Right lobe of liver (tissue), 6 donors: ENCODE data around the gene RAI1. TPM values are rescaled to one million over a fixed set of nuclear protein-coding genes. Genes with fewer than 3 reads are reported as not detected.

Experiments
- ATAC-seq, 4 donors: fragments of 200-7000 bp; cut with Tn5 transposase; one replicate each; pipeline ENCODE4 v1.9.1; 2020; ENCODE audit warnings: mild to moderate bottlenecking in 4 of 4, moderate library complexity in 4 of 4
- DNase-seq, 3 donors: peaks; one replicate each; pipeline ENCODE4 v3.0.0-alpha.2; 2020
- H3K27ac ChIP-seq, 3 donors: fragments of 200-600 bp; one replicate each; pipeline ENCODE4 v1.8.0; 2022
- H3K27me3 ChIP-seq, 2 donors: fragments of 200-600 bp; one replicate each; pipeline ENCODE4 v1.8.0; 2022
- H3K36me3 ChIP-seq, 4 donors: fragments of 200-600 bp; sonication (generic) in 1 of 4; one replicate each; pipeline versions ENCODE4 v1.5.1 to v1.8.0; 2017 to 2022; ENCODE audit warnings: control low read depth in 1 of 4
- H3K4me1 ChIP-seq, 4 donors: fragments of 200-600 bp; sonication (generic) in 1 of 4; one replicate each; pipeline versions ENCODE4 v1.5.1 to v1.8.0; 2017 to 2022; ENCODE audit warnings: control low read depth in 1 of 4
- H3K4me3 ChIP-seq, 3 donors: fragments of 200-600 bp; one replicate each; pipeline ENCODE4 v1.8.0; 2022
- H3K9me3 ChIP-seq, 4 donors: fragments of 200-600 bp; sonication (generic) in 1 of 4; one replicate each; pipeline versions ENCODE4 v1.5.1 to v1.8.0; 2017 to 2022; ENCODE audit warnings: control low read depth in 1 of 4
- CTCF ChIP-seq, 4 donors: fragments of 200-600 bp in 3 of 4; fragments of 450-650 bp in 1 of 4; IDR thresholded peaks; one replicate each; pipeline versions ENCODE4 v1.5.1 to v1.8.0; 2016 to 2022; ENCODE audit warnings: antibody characterized with exemption in 4 of 4, mild to moderate bottlenecking in 2 of 4
- POLR2A ChIP-seq: fragments of 450-650 bp; IDR thresholded peaks from one replicate; pipeline ENCODE4 v1.6.1; 2017; ENCODE audit warnings: antibody characterized with exemption, mild to moderate bottlenecking
- WGBS: methylation state at CpG from one replicate; pipeline ENCODE4 v1.1.6; 2018; ENCODE audit warnings: low coverage, low lambda C conversion rate; ENCODE audit not compliant: insufficient coverage; ENCODE audit errors: missing lambda C conversion rate; 5-methylcytosine and 5-hydroxymethylcytosine counted together
- intact Hi-C, 2 donors: fragments of 100-400 bp; cut with DNase I; formaldehyde crosslinking; loops; one replicate each; pipeline versions ENCODE4 v1.11.2 to v1.14.1; 2022
- total RNA-seq, 6 experiments: library from RNA; depleted of rRNA in 2 of 6; stranded (reverse); fragments of >200 nt in 2 of 6; fragmentation: NEBNext Ultra II Directional in 3 of 6; extraction: Animal tissue kit (Norgen Biotek cat#: 25700) in 3 of 6; gene quantifications; one replicate each; pipeline versions ENCODE4 v1.1.0 to v1.2.4, GENCODE V29; 2016 to 2023
- donor health status: DM: no; HTN: yes; CAD: no.
- donor health status: DM: no; HTN: no; CAD: no.
- donor health status: DM: no; HTN: no; CAD: no.
- donor health status: DM: no; HTN: yes; CAD: no.
- donor health status: DM: no; HTN: yes; CAD: no.

RAI1 gene
- total RNA-seq, 6 experiments from 2014 or later = 6.1 to 14.5 (median 8.4) TPM

GRCh38 chr17:17751489-17752088, 70.3 kb downstream of the RAI1 start:
- no peak for DNase-seq
- Histone ChIP-seq H3K36me3 (no peaks in the 10 kb centered on the region), H3K9me3 (no peaks in the 10 kb centered on the region), H3K27me3 (no peaks in the 10 kb centered on the region), H3K4me3 (peak overlapping the region; percentile 24 to 61 (median 31)), H3K27ac (peak overlapping the region; percentile 36 to 51 (median 40)), H3K4me1 (peaks cover 0 to 8% (median 4%) of the 10 kb centered on the region in 4 donors)
- intact Hi-C loops = no loop called here
- 58% methylated on average over 12 of the region's 17 CpGs for WGBS
- ATAC-seq = no peak
- no peak for TF ChIP-seq POLR2A

- DNase-seq = peak; percentile 97 to 98 (median 98)
- intact Hi-C loops = no loop called here
- H3K4me1 ChIP-seq = peaks cover 0 to 8% (median 4%) of the 10 kb centered on the region in 4 donors
- no peaks in the 10 kb centered on the region for H3K27me3 ChIP-seq
- TF ChIP-seq CTCF (IDR thresholded peaks at IDR 0.05) = peak; percentile 24 to 53 (median 36)
- peak; percentile 34 for TF ChIP-seq POLR2A
- WGBS = 14% methylated on average over 11 of the region's 57 CpGs
- peak overlapping the region; percentile 35 to 61 (median 44) for H3K4me3 ChIP-seq
- no peaks in the 10 kb centered on the region for H3K36me3 ChIP-seq
- no peaks in the 10 kb centered on the region for H3K9me3 ChIP-seq
- peak; percentile 97 to 98 (median 98) for ATAC-seq
- H3K27ac ChIP-seq = peak overlapping the region; percentile 36 to 75 (median 55)
Observed at GRCh38 chr17:17752089-17752820, 71.0 kb downstream of the RAI1 start.

GRCh38 chr17:17752821-17753321, 71.6 kb downstream of the RAI1 start:
- intact Hi-C loops = no loop called here
- WGBS = 41% methylated on average over 6 of the region's 9 CpGs
- Histone ChIP-seq H3K27me3 (no peaks in the 10 kb centered on the region), H3K27ac (peak overlapping the region; percentile 29 to 75 (median 55)), H3K4me1 (peaks cover 0 to 8% (median 4%) of the 10 kb centered on the region in 4 donors), H3K9me3 (no peaks in the 10 kb centered on the region), H3K36me3 (no peaks in the 10 kb centered on the region), H3K4me3 (peak overlapping the region; percentile 35 to 61 (median 44))
- no peak for ATAC-seq
- DNase-seq = no peak
- TF ChIP-seq POLR2A = no peak
- no peak for TF ChIP-seq CTCF (IDR thresholded peaks at IDR 0.05)

- DNase-seq (no peak), ATAC-seq (no peak)
- Histone ChIP-seq H3K27me3 (no peaks in the 10 kb centered on the region), H3K9me3 (no peaks in the 10 kb centered on the region), H3K27ac (no peak overlapping the region), H3K4me1 (peaks cover 0 to 8% (median 4%) of the 10 kb centered on the region in 4 donors), H3K36me3 (no peaks in the 10 kb centered on the region), H3K4me3 (no peak overlapping the region)
- no peak for TF ChIP-seq POLR2A
- no peak for TF ChIP-seq CTCF (IDR thresholded peaks at IDR 0.05)
- 100% methylated on average over 2 of the region's 11 CpGs for WGBS
- intact Hi-C loops = no loop called here
Observed at GRCh38 chr17:17754719-17755686, 73.7 kb downstream of the RAI1 start.
